GM21619 (cell line): ENCODE data around the gene PLA2G2C.

Source experiments
- ATAC-seq: cut with Tn5 transposase; IDR thresholded peaks from one replicate; pipeline ENCODE4 v1.9.1; 2021; ENCODE audit not compliant: unreplicated experiment

Gene PLA2G2C

DNA sequence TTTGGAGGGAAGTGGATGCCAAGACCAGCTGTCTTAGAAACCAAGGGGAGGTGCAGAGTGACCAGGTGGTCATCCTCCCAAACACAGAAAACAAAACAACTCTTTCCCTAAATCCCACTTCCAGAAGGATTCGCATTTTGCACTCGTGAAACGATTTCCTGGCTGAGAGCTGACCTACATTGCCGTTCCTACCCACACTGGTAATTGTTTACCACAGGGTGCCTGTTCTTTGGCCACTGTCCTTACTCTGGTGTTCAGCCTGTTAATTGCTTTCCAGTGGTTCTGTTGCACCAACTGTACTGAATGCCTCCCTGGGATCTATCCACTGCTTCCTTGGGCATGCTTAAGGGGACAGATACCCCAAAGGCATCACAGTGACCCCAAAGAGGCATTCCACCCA, 23.2 kb upstream of the PLA2G2C start:
- ATAC-seq, result no peak

DNA sequence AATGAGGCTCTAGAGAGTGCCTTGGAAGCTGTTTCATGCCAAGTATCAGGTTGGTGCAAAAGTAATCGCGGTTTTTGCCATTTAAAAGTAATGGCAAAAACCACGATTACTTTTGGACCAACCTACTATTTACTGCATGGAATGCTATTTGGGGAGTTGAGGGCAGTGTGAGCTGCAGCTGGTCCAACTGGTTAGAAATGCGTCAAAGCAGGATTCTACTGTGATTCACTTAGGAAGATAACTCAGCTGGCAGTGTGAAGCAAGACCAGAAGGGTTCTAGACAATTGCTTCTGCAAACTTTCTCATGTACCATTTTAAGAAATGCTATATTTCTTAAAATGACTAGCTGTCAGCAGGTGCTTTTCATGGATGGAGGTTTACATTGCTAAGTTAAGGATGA, 21.2 kb upstream of the PLA2G2C start:
- ATAC-seq, result no peak

DNA sequence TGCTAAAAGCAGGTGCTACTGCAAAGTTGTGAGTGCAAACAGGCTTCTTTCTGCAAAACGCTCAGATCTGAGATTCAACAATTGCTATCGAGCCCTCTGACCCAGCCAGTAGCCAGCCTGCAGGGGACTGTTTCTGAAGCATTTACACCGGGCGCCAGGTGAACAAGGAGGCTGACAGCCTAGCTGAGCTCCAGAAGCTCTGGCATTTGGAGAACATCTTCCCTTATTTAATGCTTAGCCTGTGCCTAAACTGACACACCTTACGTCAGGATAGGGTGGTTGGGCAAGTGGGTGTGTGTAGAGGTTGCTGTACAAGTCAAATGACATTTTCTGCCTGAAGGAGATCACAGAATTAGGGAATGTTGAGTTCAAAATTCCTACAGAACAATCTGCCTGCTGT, 15.8 kb upstream of the PLA2G2C start:
- ATAC-seq, result no peak

DNA sequence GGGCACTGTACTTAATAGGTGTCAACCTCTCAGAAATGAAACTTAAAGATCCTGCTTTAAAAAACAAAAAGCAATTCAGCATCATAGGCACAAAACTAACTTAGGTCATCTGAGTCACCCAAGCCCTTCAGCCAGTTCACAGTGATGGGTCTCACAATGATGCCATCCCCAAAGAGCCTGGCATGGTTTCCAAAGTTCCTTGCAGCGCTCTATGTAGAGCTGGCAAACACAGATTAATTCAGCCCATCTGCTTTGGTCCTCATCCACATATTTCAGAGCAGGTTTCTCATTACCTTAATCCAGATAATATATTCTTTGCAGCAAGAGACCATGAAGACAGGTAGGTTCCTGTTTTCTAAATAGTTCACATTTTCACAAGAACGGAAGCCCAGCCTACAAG, 14.6 kb upstream of the PLA2G2C start:
- ATAC-seq, result no peak

DNA sequence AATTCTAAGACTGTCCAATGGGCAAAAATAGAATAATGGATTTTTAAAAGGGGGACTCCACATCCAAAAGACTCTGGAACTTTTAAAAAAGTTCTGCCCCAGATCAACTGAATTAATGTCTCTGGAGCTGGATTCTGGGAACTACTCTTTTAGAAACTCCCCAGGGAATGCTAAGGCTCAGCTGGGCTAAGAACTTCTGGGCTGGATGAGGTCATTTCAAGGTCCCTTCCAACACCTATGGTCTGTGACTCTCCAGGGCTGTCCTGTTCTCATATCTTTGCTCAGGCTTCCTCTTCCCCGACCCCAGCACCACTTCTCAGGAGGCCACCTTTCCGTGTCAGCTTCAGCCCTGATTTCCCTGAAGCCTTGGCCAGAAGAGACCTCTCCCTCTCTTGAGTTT, 13.5 kb upstream of the PLA2G2C start:
- no peak for ATAC-seq

DNA sequence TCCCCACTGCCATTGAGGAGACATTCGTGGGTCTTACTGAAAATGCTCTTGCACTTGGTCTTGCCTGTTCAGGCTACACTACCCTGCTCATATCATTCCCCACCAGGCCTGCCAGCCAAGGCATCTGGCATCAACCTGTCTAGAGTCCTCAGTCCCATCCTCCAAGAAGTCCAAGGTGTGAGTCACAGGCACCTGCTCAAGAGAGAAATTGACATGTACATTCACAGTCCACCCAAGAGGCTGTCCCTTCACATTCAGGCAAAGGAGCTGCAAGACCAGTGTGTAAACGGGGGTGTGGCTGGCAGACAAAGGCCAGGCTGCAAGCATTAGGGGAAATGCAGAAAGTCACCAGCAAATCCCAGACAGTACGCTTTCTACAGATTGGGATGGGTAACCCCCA, 13.1 kb upstream of the PLA2G2C start:
- no peak for ATAC-seq

DNA sequence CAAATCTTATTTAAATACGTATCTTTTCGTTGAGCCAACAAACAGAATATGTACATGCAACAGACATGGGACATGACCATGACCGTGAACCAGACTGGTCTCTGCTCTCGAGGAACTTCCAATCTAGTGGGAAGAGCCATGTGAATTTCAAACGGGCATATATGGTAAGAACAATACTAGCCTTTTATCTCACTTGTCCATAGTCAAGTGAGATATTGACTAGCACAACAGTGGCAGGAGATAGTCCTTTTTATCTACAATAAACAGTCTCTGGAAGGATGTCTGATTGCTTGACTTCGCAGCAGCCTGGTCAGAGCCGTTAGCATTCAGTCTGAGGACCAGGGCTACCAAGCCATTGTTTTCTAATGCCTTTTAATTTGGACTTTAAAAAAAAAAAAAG, 12.6 kb upstream of the PLA2G2C start:
- ATAC-seq, result no peak

DNA sequence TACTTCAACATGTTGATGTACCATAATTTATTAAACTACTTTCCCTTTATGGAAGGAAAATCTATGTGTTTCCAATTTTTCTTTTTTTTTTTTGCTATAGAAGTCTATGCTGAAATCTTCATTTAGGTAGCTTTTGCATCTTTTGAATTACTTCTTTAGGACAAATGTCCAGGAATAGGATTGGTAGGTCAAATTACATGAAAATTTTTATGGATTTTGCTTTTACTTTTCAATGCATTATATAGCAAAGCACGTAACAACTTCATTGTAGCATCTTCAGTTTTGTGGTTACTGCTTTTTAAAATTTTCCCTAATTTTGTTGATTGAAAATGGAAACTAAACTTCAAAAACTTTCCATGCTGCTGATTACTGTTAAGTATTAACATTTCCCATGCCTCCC, 12.0 kb upstream of the PLA2G2C start:
- no peak for ATAC-seq

DNA sequence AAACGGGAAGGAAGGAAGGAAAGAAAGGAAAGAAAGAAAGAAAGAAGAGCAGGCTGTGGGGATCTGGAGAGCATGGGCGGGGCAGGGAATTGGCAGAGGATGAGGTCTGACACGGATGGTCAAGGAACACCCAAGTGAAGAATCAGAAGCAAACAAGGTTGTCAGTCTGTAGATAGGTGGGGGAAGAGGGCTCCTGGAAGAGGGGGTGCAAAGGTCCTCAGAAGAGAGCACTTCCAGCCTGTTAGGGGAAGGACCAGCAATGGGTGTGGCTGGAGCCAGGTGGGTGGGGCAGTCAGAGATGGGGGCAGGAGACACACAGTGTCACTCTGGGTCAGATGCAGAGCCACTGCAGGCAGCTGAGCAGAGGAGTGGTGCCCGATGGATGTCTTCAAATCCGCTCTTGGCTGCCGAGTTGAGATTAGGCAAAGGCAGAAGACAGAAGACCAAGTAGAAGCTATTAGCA, 11.0 kb upstream of the PLA2G2C start:
- ATAC-seq, result no peak

DNA sequence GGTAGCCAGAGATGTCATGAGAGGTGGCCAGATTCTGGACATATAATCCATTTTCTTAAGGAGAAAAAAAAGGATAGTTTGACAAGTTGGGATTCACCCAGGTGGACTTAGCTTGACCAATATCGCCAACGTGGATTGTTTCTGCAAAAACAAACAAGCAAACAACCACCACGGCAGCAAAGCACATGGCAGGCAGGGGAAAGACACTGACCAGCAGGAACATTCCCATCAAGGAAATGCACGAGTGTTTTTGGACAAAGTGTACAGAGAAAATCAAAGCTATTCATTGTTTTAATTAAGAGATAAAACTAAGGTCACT, 9.1 kb upstream of the PLA2G2C start:
- ATAC-seq, result no peak

DNA sequence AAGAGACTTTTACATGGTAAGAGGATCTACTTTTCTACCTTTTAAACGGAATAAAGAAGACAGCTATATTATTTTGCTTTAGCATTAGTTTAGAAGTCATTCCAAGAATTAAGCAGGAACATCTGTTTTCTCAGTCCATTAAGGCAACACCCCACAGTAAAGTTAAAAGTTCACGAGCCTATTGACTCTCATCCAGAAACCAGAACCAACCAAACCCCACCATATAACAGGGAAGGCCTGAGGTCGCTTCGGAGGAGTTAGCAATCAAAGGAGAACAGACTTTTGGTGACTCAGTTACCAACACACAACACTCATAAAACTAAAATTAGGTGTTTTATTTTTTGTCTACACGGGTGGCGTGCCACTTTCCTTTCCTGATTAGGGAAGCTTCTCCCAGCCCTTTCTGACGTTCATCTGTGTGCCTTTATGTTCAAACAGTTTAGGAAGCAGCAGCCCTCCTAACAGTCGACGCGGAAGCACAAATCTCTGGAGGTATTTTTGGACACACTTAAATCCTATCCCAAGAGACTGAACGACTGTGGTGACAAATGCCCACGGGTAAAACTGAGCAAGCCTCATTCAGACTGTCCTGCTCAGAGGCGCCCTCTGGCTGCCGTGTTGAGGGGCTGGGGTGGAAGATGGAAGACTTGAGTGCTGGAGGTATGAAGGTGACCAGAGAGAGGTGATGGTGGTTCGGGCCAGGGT, 8.6 kb upstream of the PLA2G2C start:
- ATAC-seq, result no peak

DNA sequence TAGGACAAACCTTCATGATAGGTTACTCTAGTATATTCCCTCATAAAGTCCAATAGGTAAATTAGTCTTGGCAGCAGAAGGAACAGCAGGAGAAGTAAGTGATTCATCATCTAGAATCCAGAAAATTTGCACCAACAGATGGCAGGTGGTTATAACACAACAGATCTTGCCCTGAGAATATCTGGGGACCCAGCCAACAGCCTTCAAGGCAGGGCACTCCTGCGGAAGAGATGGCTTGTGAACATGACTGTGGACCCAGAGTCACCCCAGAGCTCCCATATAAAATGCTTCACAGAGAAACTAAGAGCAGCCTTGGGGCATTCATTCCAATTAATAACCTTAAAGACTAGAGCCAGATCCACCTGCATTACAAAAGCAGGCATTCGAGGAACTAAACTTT, 7.9 kb upstream of the PLA2G2C start:
- ATAC-seq, result no peak

DNA sequence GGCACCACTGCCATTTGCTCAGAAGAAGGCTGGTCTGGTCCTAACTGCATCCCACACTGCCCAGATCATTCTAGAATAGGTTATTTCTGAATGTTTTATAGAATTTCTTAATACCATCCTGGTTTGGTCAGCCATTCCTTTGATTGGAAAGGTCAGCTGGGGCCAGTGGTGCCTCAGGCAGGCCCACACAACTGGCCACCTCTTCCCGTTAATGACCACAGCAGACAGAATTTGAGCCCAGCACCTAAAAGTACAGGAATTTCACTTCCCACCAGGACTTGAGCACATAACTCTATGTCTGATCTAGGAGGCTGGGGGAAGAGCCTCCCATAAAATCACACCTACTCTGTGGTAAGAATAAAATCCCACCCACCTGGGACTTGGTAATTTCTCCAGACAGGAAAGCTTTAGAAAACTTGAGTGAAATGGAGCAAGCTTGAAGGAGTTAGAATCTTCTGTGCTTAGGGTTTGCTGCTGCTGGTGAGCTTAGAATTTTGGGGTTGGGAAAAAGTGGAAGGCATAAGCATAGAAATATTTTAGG, 6.6 kb upstream of the PLA2G2C start:
- ATAC-seq, result no peak

DNA sequence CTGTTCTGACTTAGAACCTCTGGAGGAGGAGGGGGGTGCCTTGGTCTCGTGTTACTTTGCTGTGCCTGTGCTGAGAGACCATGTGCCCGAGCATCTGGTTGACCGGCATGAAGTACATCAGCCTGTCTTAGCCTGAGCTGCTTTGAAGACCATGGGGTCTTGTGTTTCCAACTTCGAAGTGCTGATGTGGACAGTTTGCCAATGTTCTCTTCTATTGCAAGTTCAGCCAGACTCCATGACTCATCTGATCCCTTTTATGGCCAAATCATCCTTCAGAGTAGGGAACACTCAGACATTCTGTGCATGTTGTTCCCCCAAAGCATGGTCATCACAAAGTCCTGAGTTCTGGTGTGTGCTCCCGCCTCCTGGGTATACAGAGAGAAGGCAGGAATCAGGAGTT, 6.0 kb upstream of the PLA2G2C start:
- no peak for ATAC-seq

DNA sequence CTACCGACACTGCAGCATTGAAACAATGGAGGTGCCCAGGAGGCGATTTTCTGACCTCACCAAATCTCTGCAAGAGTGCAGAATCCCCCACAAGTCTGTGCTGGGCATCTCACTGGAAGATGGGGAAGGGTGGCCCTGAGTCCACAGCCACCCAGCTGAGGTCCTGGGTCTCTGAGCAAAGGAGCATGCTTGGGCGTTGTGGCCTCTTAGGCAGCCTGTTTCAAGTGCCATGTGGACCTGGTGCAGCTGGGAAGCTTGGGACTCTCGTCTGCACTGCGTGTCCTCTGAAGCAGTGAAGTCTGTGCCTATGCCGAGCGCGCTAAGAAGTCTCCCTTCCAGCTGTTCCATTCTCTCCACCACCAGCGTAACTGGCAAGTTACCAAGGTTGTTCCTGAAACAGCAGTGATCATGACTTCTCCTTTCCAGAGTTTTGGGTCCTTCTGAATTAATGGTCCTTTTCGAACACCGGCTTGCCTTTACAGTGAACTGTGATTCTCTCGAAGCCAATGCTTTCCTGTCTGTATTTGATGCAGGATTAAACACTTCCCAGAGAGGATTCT, 5.0 kb upstream of the PLA2G2C start:
- ATAC-seq, result no peak

DNA sequence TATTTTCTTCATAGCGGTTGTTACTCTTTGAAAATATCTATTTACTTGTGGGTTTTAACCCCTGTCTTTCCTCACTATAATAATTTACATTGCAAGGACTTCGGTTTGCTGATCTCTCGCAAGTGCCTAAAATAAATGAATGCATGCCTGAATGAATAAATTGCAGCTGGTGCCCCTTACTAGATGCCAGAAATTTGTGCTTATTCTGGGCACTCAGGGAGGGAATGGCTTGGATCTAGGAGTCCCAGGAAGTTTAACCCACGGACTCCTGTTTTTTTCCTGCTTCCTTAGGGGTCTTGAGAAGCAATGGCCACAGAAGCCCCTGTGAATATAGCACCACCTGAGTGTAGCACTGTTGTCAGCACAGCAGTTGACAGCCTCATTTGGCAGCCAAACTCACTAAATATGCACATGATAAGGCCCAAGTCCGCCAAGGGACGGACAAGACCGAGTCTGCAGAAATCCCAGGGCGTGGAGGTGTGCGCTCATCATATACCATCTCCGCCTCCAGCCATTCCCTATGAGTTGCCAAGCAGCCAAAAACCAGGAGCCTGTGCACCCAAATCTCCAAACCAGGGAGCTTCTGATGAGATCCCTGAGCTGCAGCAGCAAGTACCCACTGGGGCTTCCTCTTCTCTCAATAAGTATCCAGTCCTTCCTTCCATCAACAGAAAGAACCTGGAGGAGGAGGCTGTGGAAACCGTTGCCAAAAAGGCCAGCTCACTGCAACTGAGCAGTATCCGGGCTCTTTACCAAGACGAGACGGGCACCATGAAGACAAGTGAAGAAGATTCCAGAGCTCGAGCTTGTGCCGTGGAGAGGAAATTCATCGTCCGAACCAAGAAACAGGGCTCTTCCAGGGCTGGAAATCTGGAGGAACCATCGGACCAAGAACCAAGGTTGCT, 4.2 kb upstream of the PLA2G2C start:
- ATAC-seq, result no peak

DNA sequence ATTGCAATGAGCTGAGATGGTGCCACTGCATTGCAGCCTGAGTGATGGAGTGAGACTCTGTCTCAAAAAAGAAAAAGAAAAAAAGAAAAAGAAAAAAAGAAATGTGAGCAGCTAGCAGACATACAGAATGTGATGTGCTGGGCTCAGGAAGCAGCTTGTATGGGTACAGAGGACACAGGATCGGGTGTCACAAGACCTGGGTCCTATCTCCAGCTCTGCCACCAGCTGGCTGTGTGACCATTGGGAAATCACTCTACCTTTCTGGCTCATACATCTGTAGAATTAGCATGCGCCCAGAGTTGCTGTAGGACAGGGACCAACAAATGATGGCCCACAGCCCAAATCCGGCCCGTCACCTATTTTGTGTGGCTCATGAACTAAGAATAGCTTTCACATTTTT, 3.3 kb upstream of the PLA2G2C start:
- no peak for ATAC-seq

DNA sequence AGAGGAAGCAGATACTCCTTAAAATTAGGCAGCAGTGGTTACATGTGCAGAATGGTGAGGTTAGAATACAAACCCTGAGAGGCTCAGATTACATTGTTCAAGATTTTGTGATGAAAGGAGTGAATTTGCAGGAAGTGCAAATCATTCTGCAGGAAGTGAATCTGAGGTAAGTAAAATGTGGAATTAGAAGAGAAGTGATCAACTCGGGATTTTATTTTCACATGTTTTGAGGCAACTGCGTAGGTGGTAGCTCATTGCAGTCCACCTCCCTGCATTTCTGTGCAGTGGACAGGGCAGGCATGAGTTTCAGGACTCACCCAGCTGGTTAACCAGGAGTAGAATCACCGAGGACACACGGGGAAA, 2.1 kb upstream of the PLA2G2C start:
- no peak for ATAC-seq

DNA sequence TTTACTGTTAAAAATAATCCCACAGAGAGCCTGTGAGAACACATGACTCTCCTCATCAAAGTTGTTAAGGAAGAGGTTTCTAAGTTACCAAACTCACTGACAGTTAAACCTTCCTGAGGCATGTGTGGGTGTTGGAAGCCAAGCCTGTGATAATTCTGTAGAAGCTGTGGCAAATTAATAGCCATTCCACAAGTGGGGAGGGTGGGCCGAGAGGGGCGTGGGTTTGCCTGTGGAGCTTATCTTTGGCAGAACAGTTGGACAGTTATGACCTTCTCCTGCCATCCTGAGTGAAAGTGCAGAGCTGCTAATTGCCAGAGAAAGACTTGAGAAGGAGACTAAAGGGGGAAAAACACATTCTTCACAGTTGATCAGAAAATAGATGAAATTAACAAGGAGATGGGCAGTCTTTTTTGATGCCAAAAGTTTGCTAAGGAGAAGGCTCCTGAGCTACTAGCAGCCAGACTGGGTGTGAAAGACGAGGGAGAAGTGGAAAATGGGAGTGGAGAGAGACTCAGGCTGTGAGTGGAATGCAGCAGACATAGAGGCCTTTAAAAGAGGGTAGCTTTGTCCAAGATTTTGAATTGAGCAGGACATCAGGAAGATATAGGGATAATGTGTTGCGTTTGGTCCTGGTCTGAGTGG, 1.6 kb upstream of the PLA2G2C start:
- no peak for ATAC-seq

DNA sequence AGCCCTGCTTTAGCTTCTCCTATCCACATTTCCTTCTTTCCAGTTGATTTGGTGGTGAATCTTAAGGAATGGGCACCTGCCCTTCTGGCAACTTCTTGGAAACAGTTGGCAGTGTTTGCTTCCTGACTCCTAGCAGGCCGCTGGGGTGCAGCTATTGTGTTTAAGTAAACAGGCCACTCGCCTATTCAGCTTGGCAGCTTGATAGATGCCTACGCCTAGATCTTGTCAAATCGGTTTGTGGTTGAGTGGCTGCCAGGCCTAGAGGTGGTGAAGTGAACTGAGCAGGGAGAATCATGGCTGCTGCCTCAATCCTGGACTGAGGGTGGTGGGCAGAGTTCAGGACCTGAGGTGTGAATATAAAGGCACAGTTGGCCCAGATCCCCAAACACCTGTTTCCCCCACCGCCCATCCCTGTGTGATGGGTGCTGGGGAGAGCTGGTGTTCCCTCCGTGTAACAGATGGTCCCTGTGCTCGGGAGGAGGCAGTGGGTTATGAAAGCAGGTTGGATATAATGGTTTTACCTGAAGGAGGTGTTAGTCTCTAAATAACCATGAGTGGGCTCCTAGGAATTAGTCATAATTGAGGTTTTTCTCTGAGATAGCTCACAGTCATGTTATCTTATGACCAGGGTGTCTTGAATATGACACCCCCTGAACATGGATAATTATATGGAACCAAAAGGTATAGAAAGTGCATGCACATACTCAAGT, 940 bp upstream of the PLA2G2C start:
- no peak for ATAC-seq
